Activated CD4-positive, alpha-beta memory T cell treated with anti-CD3 and anti-CD28 coated beads, Interleukin-2, amount 10 ng/mL, durations not matched to agents 7 days and 5 days (primary cell): ENCODE data around the gene ZNF804B. TPM values are rescaled to one million over a fixed set of nuclear protein-coding genes. Genes with fewer than 3 reads are reported as not detected.

Source experiments
- CTCF ChIA-PET: fragments of 350-600 bp; sonication (Branson Sonifier 250); formaldehyde crosslinking; loops from one replicate; lab custom pipeline; 2021; ENCODE audit warnings: antibody characterized with exemption, inconsistent platforms; lab: Charles Lee
- POLR2A ChIA-PET: fragments of 350-600 bp; sonication (Branson Sonifier 250); formaldehyde crosslinking; loops from one replicate; lab custom pipeline; 2021; ENCODE audit warnings: antibody characterized with exemption; lab: Charles Lee
- DNase-seq: peaks from one replicate; pipeline ENCODE4 v3.0.0-alpha.2; 2020
- H3K27ac Mint-ChIP-seq: one replicate; pipeline ENCODE4 v1.8.0; 2021; ENCODE audit warnings: mild to moderate bottlenecking, mixed read lengths
- H3K27me3 Mint-ChIP-seq: one replicate; pipeline ENCODE4 v1.8.0; 2021; ENCODE audit warnings: mixed read lengths
- H3K36me3 Mint-ChIP-seq: one replicate; pipeline ENCODE4 v1.8.0; 2021; ENCODE audit warnings: low read depth, mixed read lengths
- H3K4me1 Mint-ChIP-seq: one replicate; pipeline ENCODE4 v1.8.0; 2021; ENCODE audit warnings: mixed read lengths
- H3K4me3 Mint-ChIP-seq: one replicate; pipeline ENCODE4 v1.8.0; 2021; ENCODE audit warnings: mild to moderate bottlenecking, mixed read lengths
- H3K9me3 Mint-ChIP-seq: one replicate; pipeline ENCODE4 v1.8.0; 2021; ENCODE audit warnings: mixed read lengths
- total RNA-seq, 2 experiments: library from RNA; stranded (reverse); gene quantifications; one replicate each; pipeline ENCODE4 v1.2.3, GENCODE V29; 2021

ZNF804B gene
- total RNA-seq, 2 experiments from 2014 or later = not detected

DNA sequence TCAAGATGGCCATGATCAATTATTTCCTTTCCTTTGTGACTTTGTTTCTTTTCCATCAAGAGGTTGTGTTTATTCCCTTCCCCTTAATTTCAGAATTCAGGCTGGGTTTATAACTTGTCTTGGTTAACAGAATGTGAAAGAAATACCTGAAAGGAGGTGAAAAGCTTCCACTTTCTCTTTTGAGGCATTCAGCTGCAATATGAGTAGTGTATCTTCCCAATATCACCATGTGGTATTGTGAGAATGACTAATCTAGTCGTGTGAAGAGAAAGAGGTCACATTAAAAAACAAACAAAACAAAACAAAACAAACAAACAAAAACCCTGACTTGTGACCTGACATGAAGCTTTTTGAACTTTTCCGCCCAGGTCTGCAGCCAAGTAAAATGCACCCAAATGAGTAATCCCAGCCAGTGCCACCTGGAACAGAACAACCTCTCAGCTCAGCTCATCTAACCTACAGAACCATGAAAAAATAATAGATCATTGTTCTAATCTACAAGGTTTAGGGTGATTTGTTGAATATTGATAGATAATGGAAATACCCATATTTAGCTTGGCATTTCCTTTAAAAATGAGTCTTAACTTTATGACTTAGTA lies 106.9 kb downstream of the ZNF804B start:
- Mint-ChIP-seq H3K27ac (no peak overlapping the region), H3K27me3 (no peaks in the 10 kb centered on the region), H3K36me3 (no peaks in the 10 kb centered on the region), H3K9me3 (no peaks in the 10 kb centered on the region), H3K4me3 (no peak overlapping the region), H3K4me1 (no peaks in the 10 kb centered on the region)
- ChIA-PET CTCF (no interaction called here), POLR2A (no interaction called here)
- DNase-seq = no peak

DNA sequence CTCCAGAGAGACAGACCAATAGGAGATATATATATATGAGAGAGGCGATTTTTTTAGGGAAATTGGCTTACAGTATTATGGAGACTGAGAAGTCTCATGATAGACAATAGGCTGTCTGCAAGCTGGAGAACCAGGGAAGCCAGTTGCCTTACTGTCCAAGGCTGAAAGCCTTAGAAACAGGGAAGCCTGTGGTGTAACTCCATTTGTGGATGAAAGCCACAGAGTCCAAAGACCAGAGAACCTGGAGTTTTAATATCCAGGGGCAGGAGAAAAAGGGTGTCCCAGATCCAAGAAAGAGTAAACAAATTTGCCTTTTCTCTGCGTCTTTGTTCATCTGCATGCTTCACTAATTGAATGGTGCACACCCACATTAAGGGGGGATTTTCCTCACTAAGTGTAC lies 107.7 kb downstream of the ZNF804B start:
- H3K4me3 Mint-ChIP-seq = no peak overlapping the region
- no peak overlapping the region for H3K27ac Mint-ChIP-seq
- POLR2A ChIA-PET = no interaction called here
- no peaks in the 10 kb centered on the region for H3K9me3 Mint-ChIP-seq
- DNase-seq = no peak
- no peaks in the 10 kb centered on the region for H3K27me3 Mint-ChIP-seq
- no peaks in the 10 kb centered on the region for H3K4me1 Mint-ChIP-seq
- H3K36me3 Mint-ChIP-seq = no peaks in the 10 kb centered on the region
- CTCF ChIA-PET = no interaction called here

DNA sequence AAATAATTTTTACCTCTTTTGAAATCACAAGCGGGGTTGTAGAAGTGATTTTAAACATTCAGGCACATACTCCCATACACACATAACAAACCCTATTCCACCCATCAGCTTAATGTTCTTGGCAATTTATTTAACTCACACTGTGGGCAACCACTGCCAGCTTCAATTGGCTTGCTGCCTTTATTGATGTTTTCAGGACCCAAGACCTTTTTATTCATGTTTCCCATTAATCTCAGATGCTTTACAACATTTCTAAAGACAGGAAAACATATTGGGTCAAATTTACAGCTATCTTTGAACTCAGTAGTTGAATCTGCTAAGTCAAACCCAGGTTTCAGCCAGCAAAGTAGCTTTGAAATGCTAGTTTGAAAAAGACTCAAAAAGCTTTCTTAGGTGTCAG lies 109.0 kb downstream of the ZNF804B start:
- no peak for DNase-seq
- CTCF ChIA-PET = no interaction called here
- H3K9me3 Mint-ChIP-seq = no peaks in the 10 kb centered on the region
- no peaks in the 10 kb centered on the region for H3K36me3 Mint-ChIP-seq
- no peaks in the 10 kb centered on the region for H3K27me3 Mint-ChIP-seq
- H3K27ac Mint-ChIP-seq = no peak overlapping the region
- H3K4me1 Mint-ChIP-seq = no peaks in the 10 kb centered on the region
- H3K4me3 Mint-ChIP-seq = no peak overlapping the region
- POLR2A ChIA-PET = no interaction called here

DNA sequence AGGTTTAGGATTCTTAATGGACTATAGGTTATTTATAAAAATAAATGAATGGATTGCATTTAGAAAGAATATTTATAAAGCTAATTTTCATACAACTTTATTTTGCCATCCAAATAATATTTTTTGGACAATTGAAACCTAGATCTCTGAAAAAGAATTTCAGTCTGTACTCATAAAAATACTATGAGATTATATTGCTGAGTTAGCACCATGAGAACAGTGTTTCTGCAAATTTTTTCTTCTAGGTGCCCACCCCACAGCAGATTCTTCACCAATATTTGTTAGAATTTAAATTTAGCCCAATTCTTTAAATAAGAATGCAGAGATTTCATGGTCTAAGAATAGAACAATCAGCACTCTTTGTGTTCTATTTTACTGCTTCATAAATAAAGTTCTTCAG lies 121.6 kb downstream of the ZNF804B start:
- CTCF ChIA-PET = no interaction called here

DNA sequence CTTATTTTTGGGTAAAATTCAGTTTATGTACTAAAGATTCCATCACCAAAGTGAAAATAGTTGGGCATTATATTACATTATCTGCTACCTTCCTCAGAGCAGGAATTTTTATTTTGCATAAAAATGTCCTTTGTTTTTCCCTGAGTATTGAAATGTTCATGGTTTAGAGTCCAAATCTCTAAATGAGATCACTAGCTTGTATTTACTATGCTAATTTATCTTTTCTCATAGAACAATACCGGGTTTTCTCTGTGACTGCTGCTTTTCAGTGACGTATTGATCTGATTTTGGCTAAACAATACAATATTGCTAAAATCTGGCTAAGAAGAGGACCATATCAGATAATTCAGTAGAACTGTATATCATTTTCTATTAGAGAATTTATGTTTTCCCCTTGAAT lies 125.6 kb downstream of the ZNF804B start:
- DNase-seq = no peak
- Mint-ChIP-seq H3K27ac (no peak overlapping the region), H3K4me3 (no peak overlapping the region), H3K9me3 (no peaks in the 10 kb centered on the region), H3K36me3 (no peaks in the 10 kb centered on the region), H3K27me3 (no peaks in the 10 kb centered on the region), H3K4me1 (no peaks in the 10 kb centered on the region)
- CTCF ChIA-PET = no interaction called here
- POLR2A ChIA-PET = no interaction called here

More for the DNA sequence above, 121.6 kb downstream of the ZNF804B start:
- Mint-ChIP-seq H3K27ac (no peak overlapping the region), H3K4me3 (no peak overlapping the region), H3K27me3 (no peaks in the 10 kb centered on the region), H3K4me1 (no peaks in the 10 kb centered on the region), H3K36me3 (no peaks in the 10 kb centered on the region), H3K9me3 (no peaks in the 10 kb centered on the region)
- POLR2A ChIA-PET = no interaction called here
- DNase-seq = no peak

DNA sequence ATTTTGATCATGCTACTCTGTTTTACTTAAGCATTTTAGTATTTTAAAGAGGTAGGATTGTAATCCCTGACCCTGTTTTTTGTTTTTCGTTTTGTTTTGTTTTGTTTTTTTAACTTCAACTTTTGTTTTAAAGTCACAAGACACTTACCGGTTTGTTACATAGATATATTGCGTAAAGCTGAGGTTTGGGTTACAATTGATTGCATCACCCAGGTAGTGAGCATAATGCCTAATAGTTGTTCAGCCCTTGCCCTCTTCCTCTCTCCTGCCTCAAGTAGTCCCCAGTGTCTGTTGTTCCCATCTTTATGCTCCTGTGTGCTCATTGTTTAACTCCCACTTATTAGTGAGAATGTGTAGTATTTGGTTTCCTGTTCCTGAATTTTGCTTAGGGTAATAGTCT lies 129.2 kb downstream of the ZNF804B start:
- Mint-ChIP-seq H3K27ac (no peak overlapping the region), H3K4me1 (no peaks in the 10 kb centered on the region), H3K9me3 (no peaks in the 10 kb centered on the region), H3K4me3 (no peak overlapping the region), H3K27me3 (no peaks in the 10 kb centered on the region), H3K36me3 (no peaks in the 10 kb centered on the region)
- POLR2A ChIA-PET = no interaction called here
- CTCF ChIA-PET = no interaction called here
- DNase-seq = no peak

DNA sequence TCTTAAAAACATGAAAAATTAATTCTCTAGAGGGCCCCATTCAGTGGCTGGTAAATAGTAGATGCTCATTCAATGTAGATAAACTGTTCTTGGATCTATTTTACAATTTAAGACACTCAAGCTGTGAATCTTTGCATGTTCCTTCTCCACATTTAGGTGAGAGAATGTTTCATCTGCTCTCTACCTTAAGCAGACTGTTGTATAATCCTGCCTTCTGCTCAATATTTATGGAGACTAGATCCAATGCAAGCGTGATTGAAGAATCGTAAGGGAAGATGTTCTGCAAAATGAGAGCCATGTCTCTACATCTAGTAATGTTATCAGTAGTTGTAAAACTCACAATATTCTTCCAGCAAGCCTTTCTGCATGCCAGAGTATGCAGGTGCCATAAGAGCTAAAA lies 151.0 kb downstream of the ZNF804B start:
- no peaks in the 10 kb centered on the region for H3K4me1 Mint-ChIP-seq
- ChIA-PET POLR2A (no interaction called here), CTCF (no interaction called here)
- H3K9me3 Mint-ChIP-seq = no peaks in the 10 kb centered on the region
- no peaks in the 10 kb centered on the region for H3K27me3 Mint-ChIP-seq
- H3K27ac Mint-ChIP-seq = no peak overlapping the region
- DNase-seq = no peak
- no peak overlapping the region for H3K4me3 Mint-ChIP-seq
- no peaks in the 10 kb centered on the region for H3K36me3 Mint-ChIP-seq

DNA sequence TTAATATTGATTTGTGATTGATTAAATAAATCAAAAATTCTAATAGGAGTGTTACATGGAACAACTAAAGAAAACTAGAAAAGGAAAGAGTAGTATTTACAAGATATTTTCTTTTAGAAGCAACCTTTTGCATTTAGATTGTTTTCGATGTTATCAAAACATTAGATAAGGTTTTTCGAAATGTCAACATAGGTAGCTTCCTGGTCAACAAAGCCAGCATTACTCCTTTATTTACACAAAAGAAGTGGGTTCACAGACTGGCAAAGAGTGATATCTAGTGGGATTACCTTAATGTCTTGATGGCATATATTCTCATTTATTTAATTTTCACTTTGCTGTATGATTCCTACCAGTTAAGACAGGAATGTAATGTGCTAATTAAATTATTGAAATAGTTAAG lies 153.4 kb downstream of the ZNF804B start:
- no peaks in the 10 kb centered on the region for H3K36me3 Mint-ChIP-seq
- no peak for DNase-seq
- H3K27ac Mint-ChIP-seq = no peak overlapping the region
- H3K27me3 Mint-ChIP-seq = no peaks in the 10 kb centered on the region
- H3K4me1 Mint-ChIP-seq = no peaks in the 10 kb centered on the region
- H3K9me3 Mint-ChIP-seq = no peaks in the 10 kb centered on the region
- CTCF ChIA-PET = no interaction called here
- H3K4me3 Mint-ChIP-seq = no peak overlapping the region
- POLR2A ChIA-PET = no interaction called here

DNA sequence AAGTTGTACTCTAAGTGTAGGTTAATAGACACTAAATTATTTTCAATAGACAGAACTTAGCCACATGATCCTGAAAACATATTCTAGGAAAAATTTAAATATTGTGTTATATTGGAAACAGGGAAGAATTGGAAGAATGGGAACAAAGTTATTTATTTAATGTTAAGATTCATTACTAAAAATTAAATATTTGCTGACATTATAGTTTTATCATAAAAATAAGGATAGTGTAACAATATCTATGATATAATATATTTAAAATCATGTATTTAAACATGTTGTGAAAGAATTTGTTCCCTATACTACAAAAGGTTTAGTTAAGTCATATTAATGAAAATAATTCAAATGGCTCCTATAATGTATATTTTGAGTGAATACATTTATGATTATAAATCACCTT lies 156.1 kb downstream of the ZNF804B start:
- ChIA-PET CTCF (no interaction called here), POLR2A (no interaction called here)
- Mint-ChIP-seq H3K4me1 (no peaks in the 10 kb centered on the region), H3K9me3 (no peaks in the 10 kb centered on the region), H3K27me3 (no peaks in the 10 kb centered on the region), H3K27ac (no peak overlapping the region), H3K36me3 (no peaks in the 10 kb centered on the region), H3K4me3 (no peak overlapping the region)
- no peak for DNase-seq

DNA sequence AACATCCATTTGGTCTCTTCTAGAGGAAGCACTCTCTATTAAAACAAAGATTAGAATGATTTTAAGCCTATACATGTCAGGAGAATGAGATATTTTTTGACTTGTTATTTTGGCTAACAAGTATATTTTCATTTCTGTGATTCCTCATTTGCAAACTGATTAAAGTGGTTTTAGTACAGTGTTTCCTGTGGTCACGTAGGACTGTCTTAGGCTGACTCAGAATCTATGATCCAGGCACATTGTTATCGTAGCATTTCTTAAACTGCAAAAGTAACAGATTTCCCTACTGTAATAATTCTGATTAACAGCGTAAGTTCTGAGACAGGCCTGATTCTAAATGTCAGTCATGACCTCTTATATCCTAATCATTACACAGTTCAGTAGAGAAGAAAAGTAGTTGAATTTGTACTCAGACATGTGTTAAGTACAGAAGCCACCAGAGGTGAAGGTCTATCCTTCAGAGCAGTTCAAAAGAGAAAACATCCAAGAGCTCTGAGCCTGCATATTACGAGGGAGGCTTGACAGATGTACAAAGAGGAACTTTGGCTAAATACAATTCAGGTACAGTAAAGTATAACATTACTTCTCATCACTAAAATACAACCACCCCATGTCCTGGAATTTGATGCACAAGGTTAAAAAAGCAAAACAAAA lies 160.1 kb downstream of the ZNF804B start:
- H3K27ac Mint-ChIP-seq = no peak overlapping the region
- POLR2A ChIA-PET = no interaction called here
- H3K27me3 Mint-ChIP-seq = no peaks in the 10 kb centered on the region
- DNase-seq = no peak
- no peaks in the 10 kb centered on the region for H3K36me3 Mint-ChIP-seq
- no peaks in the 10 kb centered on the region for H3K4me1 Mint-ChIP-seq
- H3K4me3 Mint-ChIP-seq = no peak overlapping the region
- CTCF ChIA-PET = no interaction called here
- no peaks in the 10 kb centered on the region for H3K9me3 Mint-ChIP-seq

DNA sequence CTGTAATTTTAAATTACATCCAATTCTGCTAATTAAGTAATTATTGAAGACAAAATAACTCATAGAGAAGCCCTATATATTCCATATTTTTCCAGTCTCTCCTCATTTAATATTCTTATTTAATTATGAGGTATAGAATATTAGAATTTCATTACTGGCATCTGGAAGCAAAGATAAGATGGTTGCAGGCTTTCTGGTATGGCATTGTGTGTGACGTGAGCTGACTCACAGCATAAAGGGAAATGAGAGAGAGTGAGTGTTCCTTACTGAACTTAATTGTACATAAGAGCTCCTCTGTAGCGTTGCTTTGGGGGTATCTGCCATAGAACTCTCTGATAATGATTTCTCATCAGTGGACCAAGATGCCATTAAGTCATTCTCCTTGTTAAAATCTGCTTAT lies 163.4 kb downstream of the ZNF804B start:
- Mint-ChIP-seq H3K9me3 (peaks cover 3% of the 10 kb centered on the region), H3K27ac (no peak overlapping the region), H3K27me3 (no peaks in the 10 kb centered on the region), H3K36me3 (no peaks in the 10 kb centered on the region), H3K4me1 (no peaks in the 10 kb centered on the region), H3K4me3 (no peak overlapping the region)
- CTCF ChIA-PET = no interaction called here
- no peak for DNase-seq
- POLR2A ChIA-PET = no interaction called here

DNA sequence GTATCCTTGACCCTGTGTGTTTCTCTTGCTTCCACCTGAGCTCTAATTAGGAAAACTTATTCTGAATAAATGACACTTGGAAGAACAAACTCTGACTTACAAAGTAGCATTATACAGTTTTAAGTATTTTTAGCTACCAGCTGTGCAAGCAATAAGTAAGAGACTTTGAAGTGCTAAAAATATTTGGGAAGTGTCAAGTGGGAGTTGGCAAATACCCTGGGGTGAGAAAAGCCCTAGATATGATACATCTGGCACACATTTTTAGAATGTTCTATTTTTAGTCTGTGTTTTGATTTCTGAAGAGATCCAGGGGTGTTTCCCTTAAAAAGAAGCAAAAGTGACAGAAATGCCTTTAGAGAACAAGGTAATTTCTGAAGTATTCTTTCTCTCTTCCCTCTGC lies 168.8 kb downstream of the ZNF804B start:
- DNase-seq = no peak
- no peaks in the 10 kb centered on the region for H3K4me1 Mint-ChIP-seq
- no peak overlapping the region for H3K27ac Mint-ChIP-seq
- no peaks in the 10 kb centered on the region for H3K36me3 Mint-ChIP-seq
- ChIA-PET POLR2A (no interaction called here), CTCF (no interaction called here)
- H3K9me3 Mint-ChIP-seq = peaks cover 6% of the 10 kb centered on the region
- no peak overlapping the region for H3K4me3 Mint-ChIP-seq
- H3K27me3 Mint-ChIP-seq = no peaks in the 10 kb centered on the region

DNA sequence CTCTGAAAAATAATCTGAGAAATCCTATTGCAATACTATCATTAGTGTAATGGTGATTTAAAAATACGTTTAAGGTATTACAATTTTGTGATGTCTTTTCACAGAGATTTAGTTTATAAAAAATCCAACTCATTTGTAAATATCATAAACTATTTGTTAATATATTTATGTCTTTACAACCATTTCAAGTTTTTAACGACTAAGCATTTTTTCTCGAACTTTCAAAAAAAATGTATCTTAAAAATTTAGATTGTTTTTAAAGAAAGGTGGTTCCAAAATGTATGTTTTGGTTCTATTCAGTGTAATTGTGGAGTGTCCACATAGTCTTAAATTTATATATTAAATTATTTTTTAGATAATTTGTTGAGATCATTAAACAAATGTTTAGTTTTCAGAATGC lies 170.2 kb downstream of the ZNF804B start:
- no peak for DNase-seq
- no peaks in the 10 kb centered on the region for H3K36me3 Mint-ChIP-seq
- ChIA-PET POLR2A (no interaction called here), CTCF (no interaction called here)
- no peaks in the 10 kb centered on the region for H3K4me1 Mint-ChIP-seq
- peaks cover 10% of the 10 kb centered on the region for H3K9me3 Mint-ChIP-seq
- H3K27me3 Mint-ChIP-seq = no peaks in the 10 kb centered on the region
- H3K27ac Mint-ChIP-seq = no peak overlapping the region
- no peak overlapping the region for H3K4me3 Mint-ChIP-seq

DNA sequence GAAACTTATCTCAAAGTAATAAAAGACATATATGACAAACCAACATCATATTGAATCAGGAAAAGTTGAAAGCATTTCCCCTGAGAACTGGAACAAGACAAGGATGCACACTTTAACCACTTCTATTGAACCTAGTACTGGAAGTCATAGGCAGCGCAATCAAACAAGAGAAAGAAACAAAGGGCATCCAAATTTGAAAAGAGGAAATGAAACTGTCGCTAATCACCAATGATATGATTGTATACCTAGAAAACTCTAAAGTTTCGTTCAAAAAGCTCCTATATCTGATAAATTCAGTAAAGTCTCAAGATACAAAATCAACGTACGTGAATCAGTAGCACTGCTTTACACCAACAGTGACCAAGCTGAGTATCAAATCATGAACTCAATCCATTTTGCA lies 173.8 kb downstream of the ZNF804B start:
- CTCF ChIA-PET = no interaction called here
- H3K9me3 Mint-ChIP-seq = peaks cover 7% of the 10 kb centered on the region
- no peaks in the 10 kb centered on the region for H3K36me3 Mint-ChIP-seq
- DNase-seq = no peak
- H3K27me3 Mint-ChIP-seq = no peaks in the 10 kb centered on the region
- H3K4me1 Mint-ChIP-seq = no peaks in the 10 kb centered on the region
- H3K27ac Mint-ChIP-seq = no peak overlapping the region
- POLR2A ChIA-PET = no interaction called here
- no peak overlapping the region for H3K4me3 Mint-ChIP-seq
